Endothelial cell of umbilical vein (primary cell): ENCODE data around the gene CTBP2. TPM values are rescaled to one million over a fixed set of nuclear protein-coding genes. Genes with fewer than 3 reads are reported as not detected.

Experiments
- BruUV-seq: library from RNA; stranded (reverse); fragments of 400-500 nt; replicated peaks from 2 replicates; lab custom pipeline; 2021; lab: Mats Ljungman, UMichigan
- CTCF ChIA-PET: fragments of 300-600, 350-600 bp; sonication (Branson Sonifier 250); formaldehyde crosslinking; loops from one replicate; lab custom pipeline; 2021; ENCODE audit warnings: antibody characterized with exemption, inconsistent platforms; lab: Charles Lee
- POLR2A ChIA-PET: fragments of 300-600, 350-600 bp; sonication (Branson Sonifier 250); formaldehyde crosslinking; loops from one replicate; lab custom pipeline; 2021; ENCODE audit warnings: antibody characterized with exemption, inconsistent platforms; lab: Charles Lee
- DNase-seq: peaks from one replicate; pipeline ENCODE4 v3.0.0-alpha.2; 2011; ENCODE audit warnings: low read depth, low spot score
- FAIRE-seq: peaks from 2 replicates; lab custom pipeline; 2011; peaks lifted over from hg19 to GRCh38; lab: Jason Lieb, UNC
- H2AFZ ChIP-seq: 2 replicates; pipeline ENCODE4 v1.6.0; 2012; ENCODE audit warnings: low read depth, low read length, control low read depth, inconsistent platforms
- H3K27ac ChIP-seq: 2 replicates; pipeline ENCODE4 v1.5.1; 2011; ENCODE audit warnings: low read depth, mild to moderate bottlenecking, control low read depth, low read length, moderate library complexity; ENCODE audit not compliant: insufficient read depth
- H3K27me3 ChIP-seq, 2 experiments: 2 replicates each; pipeline versions ENCODE4 v1.6.0 to v1.6.1; 2011; ENCODE audit warnings: low read length in 2 of 2, mixed read lengths in 1 of 2; ENCODE audit not compliant: control insufficient read depth in 2 of 2, insufficient read depth in 2 of 2
- H3K36me3 ChIP-seq, 2 experiments: 2 replicates in 1 of 2; 3 replicates in 1 of 2; pipeline ENCODE4 v1.5.1; 2011; ENCODE audit warnings: low read length in 2 of 2, mild to moderate bottlenecking in 1 of 2, moderate library complexity in 1 of 2; ENCODE audit not compliant: control insufficient read depth in 2 of 2, insufficient read depth in 2 of 2; ENCODE audit errors: extremely low read depth in 1 of 2
- H3K4me1 ChIP-seq: 3 replicates; pipeline ENCODE4 v1.5.1; 2011; ENCODE audit warnings: mild to moderate bottlenecking, low read length; ENCODE audit not compliant: control insufficient read depth, insufficient read depth; ENCODE audit errors: extremely low read depth
- H3K4me2 ChIP-seq: 2 replicates; pipeline ENCODE4 v1.6.1; 2011; ENCODE audit warnings: low read length, control low read depth, mixed read lengths; ENCODE audit not compliant: insufficient read depth
- H3K4me3 ChIP-seq, 3 experiments: fragments of 200-600 bp in 1 of 3; sonication (generic), shearing (Covaris generic) in 1 of 3; replicated peaks in 1 of 3; 2 replicates each; pipeline ENCODE4 v1.5.1; 2011 to 2016; ENCODE audit warnings: control low read depth in 3 of 3, low read length in 3 of 3, mild to moderate bottlenecking in 2 of 3, inconsistent platforms in 1 of 3, low read depth in 1 of 3, moderate library complexity in 1 of 3; ENCODE audit not compliant: insufficient read depth in 1 of 3
- H3K79me2 ChIP-seq: 2 replicates; pipeline ENCODE4 v1.6.0; 2012; ENCODE audit warnings: low read length, inconsistent platforms; ENCODE audit not compliant: control insufficient read depth, insufficient read depth
- H3K9ac ChIP-seq: replicated peaks from 2 replicates; pipeline ENCODE3; 2011; ENCODE audit warnings: low read length, control low read depth; ENCODE audit not compliant: insufficient read depth; ENCODE audit errors: extremely low read depth
- H3K9me1 ChIP-seq: replicated peaks from 3 replicates; pipeline ENCODE4 v1.6.0; 2011; ENCODE audit warnings: mild to moderate bottlenecking, low read length; ENCODE audit not compliant: control insufficient read depth, insufficient read depth; ENCODE audit errors: extremely low read depth
- H3K9me3 ChIP-seq: replicated peaks from 2 replicates; pipeline ENCODE4 v1.5.1; 2012; ENCODE audit warnings: low read length, inconsistent platforms; ENCODE audit not compliant: control insufficient read depth, insufficient read depth
- H4K20me1 ChIP-seq: replicated peaks from 2 replicates; pipeline ENCODE3; 2011; ENCODE audit warnings: mild to moderate bottlenecking, low read length; ENCODE audit not compliant: control insufficient read depth, insufficient read depth; ENCODE audit errors: extremely low read depth
- EZH2 ChIP-seq: IDR thresholded peaks from 2 replicates; pipeline ENCODE4 v1.6.1; 2012; ENCODE audit warnings: borderline replicate concordance, low read depth, mild to moderate bottlenecking, moderate library complexity, low read length, inconsistent platforms; ENCODE audit not compliant: severe bottlenecking
- POLR2A ChIP-seq: IDR thresholded peaks from 2 replicates; pipeline ENCODE4 v1.6.1; 2012; ENCODE audit warnings: low read depth, mild to moderate bottlenecking, control low read depth, low read length
- dilution Hi-C: fragments of 300-500 bp; cut with MboI; formaldehyde crosslinking; loops from one replicate; pipeline ENCODE4 v1.15.0; 2019; ENCODE audit warnings: low sequenced_read_pairs; ENCODE audit not compliant: extremely low pct_ligation_motif_present
- intact Hi-C: fragments of 100-400 bp; cut with micrococcal nuclease; formaldehyde crosslinking; loops from one replicate; pipeline ENCODE4 v1.10.0; 2022
- polyA plus RNA-seq, 4 experiments: library from polyadenylated mRNA; depleted of rRNA in 3 of 4; stranded (reverse) in 3 of 4; unstranded in 1 of 4; fragments of >200 nt; gene quantifications; 2 replicates each; pipeline versions ENCODE4 v1.2.1 to v1.2.3, GENCODE V29; 2011 to 2012; ENCODE audit warnings: missing spikeins in 1 of 4
- total RNA-seq: library from RNA; stranded (reverse); gene quantifications from 2 replicates; pipeline ENCODE4 v1.2.3, GENCODE V29; 2021
- TF ChIP-seq, protein P1 (sequence below), 2 donors: IDR thresholded peaks; 1 replicate in 1 of 2; 2 replicates in 1 of 2; pipeline ENCODE4 v1.5.1; 2011; ENCODE audit warnings: low read length in 2 of 2, mild to moderate bottlenecking in 2 of 2, moderate library complexity in 2 of 2, control low read depth in 1 of 2, inconsistent platforms in 1 of 2, low read depth in 1 of 2; ENCODE audit not compliant: insufficient read depth in 1 of 2; ENCODE audit errors: extremely low read depth in 1 of 2
- TF ChIP-seq, protein P2 (sequence below): IDR thresholded peaks from 2 replicates; pipeline ENCODE4 v1.6.1; 2011; ENCODE audit not compliant: insufficient read depth, insufficient read length

The CTBP2 gene
- total and polyA plus RNA-seq, 2 donors (not counting 3 experiments of a cell fraction or from before 2014, with no cell fraction given) = 118 to 128 TPM

DNA sequence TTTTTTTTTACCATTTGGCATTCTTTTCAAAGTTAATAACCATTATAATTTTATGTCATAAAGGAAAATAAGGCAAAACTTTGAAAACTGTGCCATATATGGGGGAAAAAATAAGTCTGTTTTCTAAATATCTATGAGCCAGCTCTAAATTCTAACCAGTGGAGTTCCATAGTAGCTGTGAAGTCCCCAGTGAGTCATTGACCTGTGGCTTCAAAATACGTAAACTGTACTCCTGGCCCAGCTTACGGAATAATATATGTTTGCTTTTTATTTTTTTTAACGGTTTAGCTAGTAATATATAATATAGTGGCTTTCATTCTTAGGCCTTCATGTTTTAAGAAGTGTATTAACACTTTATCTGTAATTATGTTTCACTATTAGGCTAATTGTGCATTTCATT lies 197.9 kb downstream of the CTBP2 start:
- Histone ChIP-seq H4K20me1 (peaks cover 8% of the 10 kb centered on the region), H3K27me3 (no peaks in the 10 kb centered on the region), H3K4me2 (no peak overlapping the region), H3K4me3 (no peak overlapping the region), H3K9ac (no peak overlapping the region), H3K79me2 (peaks cover 40% of the 10 kb centered on the region), H3K27ac (no peak overlapping the region), H2AFZ (no peak overlapping the region), H3K9me3 (no peaks in the 10 kb centered on the region), H3K9me1 (no peaks in the 10 kb centered on the region), H3K36me3 (peaks cover 0 to 2% of the 10 kb centered on the region in 2 experiments), H3K4me1 (no peaks in the 10 kb centered on the region)
- BruUV-seq = no TSS peak
- CTCF ChIA-PET = interaction anchor here (1.7 kb wide), 1 partner anchor 30 kb away, joined by 5 read pairs; no protein-coding TSS in a partner anchor
- intact Hi-C loops (no loop called here), dilution Hi-C loops (no loop called here)
- FAIRE-seq = no peak
- no peak for DNase-seq
- TF ChIP-seq, protein P1, sequence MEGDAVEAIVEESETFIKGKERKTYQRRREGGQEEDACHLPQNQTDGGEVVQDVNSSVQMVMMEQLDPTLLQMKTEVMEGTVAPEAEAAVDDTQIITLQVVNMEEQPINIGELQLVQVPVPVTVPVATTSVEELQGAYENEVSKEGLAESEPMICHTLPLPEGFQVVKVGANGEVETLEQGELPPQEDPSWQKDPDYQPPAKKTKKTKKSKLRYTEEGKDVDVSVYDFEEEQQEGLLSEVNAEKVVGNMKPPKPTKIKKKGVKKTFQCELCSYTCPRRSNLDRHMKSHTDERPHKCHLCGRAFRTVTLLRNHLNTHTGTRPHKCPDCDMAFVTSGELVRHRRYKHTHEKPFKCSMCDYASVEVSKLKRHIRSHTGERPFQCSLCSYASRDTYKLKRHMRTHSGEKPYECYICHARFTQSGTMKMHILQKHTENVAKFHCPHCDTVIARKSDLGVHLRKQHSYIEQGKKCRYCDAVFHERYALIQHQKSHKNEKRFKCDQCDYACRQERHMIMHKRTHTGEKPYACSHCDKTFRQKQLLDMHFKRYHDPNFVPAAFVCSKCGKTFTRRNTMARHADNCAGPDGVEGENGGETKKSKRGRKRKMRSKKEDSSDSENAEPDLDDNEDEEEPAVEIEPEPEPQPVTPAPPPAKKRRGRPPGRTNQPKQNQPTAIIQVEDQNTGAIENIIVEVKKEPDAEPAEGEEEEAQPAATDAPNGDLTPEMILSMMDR (IDR thresholded peaks at IDR 0.05; ENCODE audit: extremely low read depth in 1 of 2, insufficient read depth in 1 of 2, low read depth in 1 of 2, low read length in 2 of 2) = no peak
- TF ChIP-seq EZH2 = no peak
- POLR2A ChIA-PET = interaction anchor here (0.9 kb wide), 1 partner anchor 22 kb away, joined by 3 read pairs; no protein-coding TSS in a partner anchor

DNA sequence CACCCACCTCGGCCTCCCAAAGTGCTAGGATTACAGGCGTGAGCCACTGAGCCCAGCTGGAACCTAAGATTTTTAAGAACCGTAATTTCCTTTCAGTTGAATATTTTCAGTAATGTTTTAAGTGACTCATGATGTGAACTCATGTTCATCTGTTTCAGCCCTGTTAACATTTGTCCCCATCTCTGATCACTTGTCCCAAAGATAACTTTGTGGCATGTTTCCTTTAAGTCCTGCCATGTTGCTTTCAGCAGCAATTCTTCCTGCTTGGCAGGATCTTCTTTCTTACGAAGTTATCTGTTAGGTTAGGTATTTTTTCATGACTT lies 199.2 kb downstream of the CTBP2 start:
- Histone ChIP-seq H3K9me1 (no peaks in the 10 kb centered on the region), H3K27ac (no peak overlapping the region), H3K4me2 (no peak overlapping the region), H3K79me2 (peaks cover 46% of the 10 kb centered on the region), H3K4me1 (no peaks in the 10 kb centered on the region), H3K27me3 (no peaks in the 10 kb centered on the region), H3K9me3 (no peaks in the 10 kb centered on the region), H3K9ac (no peak overlapping the region), H3K36me3 (no peaks in the 10 kb centered on the region), H3K4me3 (no peak overlapping the region), H4K20me1 (peaks cover 8% of the 10 kb centered on the region), H2AFZ (no peak overlapping the region)
- FAIRE-seq = no peak
- TF ChIP-seq POLR2A = no peak
- no peak for TF ChIP-seq EZH2
- TF ChIP-seq, protein P2, sequence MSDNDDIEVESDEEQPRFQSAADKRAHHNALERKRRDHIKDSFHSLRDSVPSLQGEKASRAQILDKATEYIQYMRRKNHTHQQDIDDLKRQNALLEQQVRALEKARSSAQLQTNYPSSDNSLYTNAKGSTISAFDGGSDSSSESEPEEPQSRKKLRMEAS = no peak
- POLR2A ChIA-PET = no interaction called here
- no peak for DNase-seq
- dilution Hi-C loops (no loop called here), intact Hi-C loops (no loop called here)
- no TSS peak for BruUV-seq
- CTCF ChIA-PET = interaction anchor here (1.7 kb wide), 1 partner anchor 32 kb away, joined by 5 read pairs; no protein-coding TSS in a partner anchor
